Endothelial cell of umbilical vein (primary cell): ENCODE results near the gene FNDC3A. TPM values are rescaled to one million over a fixed set of nuclear protein-coding genes. Genes with fewer than 3 reads are reported as not detected.

Source experiments
- BruUV-seq: library from RNA; stranded (reverse); fragments of 400-500 nt; replicated peaks from 2 replicates; lab custom pipeline; 2021; lab: Mats Ljungman, UMichigan
- CTCF ChIA-PET: fragments of 300-600, 350-600 bp; sonication (Branson Sonifier 250); formaldehyde crosslinking; loops from one replicate; lab custom pipeline; 2021; ENCODE audit warnings: antibody characterized with exemption, inconsistent platforms; lab: Charles Lee
- POLR2A ChIA-PET: fragments of 300-600, 350-600 bp; sonication (Branson Sonifier 250); formaldehyde crosslinking; loops from one replicate; lab custom pipeline; 2021; ENCODE audit warnings: antibody characterized with exemption, inconsistent platforms; lab: Charles Lee
- DNase-seq: peaks from one replicate; pipeline ENCODE4 v3.0.0-alpha.2; 2011; ENCODE audit warnings: low read depth, low spot score
- FAIRE-seq: peaks from 2 replicates; lab custom pipeline; 2011; peaks lifted over from hg19 to GRCh38; lab: Jason Lieb, UNC
- H2AFZ ChIP-seq: 2 replicates; pipeline ENCODE4 v1.6.0; 2012; ENCODE audit warnings: low read depth, low read length, control low read depth, inconsistent platforms
- H3K27ac ChIP-seq: 2 replicates; pipeline ENCODE4 v1.5.1; 2011; ENCODE audit warnings: low read depth, mild to moderate bottlenecking, control low read depth, low read length, moderate library complexity; ENCODE audit not compliant: insufficient read depth
- H3K27me3 ChIP-seq, 2 experiments: 2 replicates each; pipeline versions ENCODE4 v1.6.0 to v1.6.1; 2011; ENCODE audit warnings: low read length in 2 of 2, mixed read lengths in 1 of 2; ENCODE audit not compliant: control insufficient read depth in 2 of 2, insufficient read depth in 2 of 2
- H3K36me3 ChIP-seq, 2 experiments: 2 replicates in 1 of 2; 3 replicates in 1 of 2; pipeline ENCODE4 v1.5.1; 2011; ENCODE audit warnings: low read length in 2 of 2, mild to moderate bottlenecking in 1 of 2, moderate library complexity in 1 of 2; ENCODE audit not compliant: control insufficient read depth in 2 of 2, insufficient read depth in 2 of 2; ENCODE audit errors: extremely low read depth in 1 of 2
- H3K4me1 ChIP-seq: 3 replicates; pipeline ENCODE4 v1.5.1; 2011; ENCODE audit warnings: mild to moderate bottlenecking, low read length; ENCODE audit not compliant: control insufficient read depth, insufficient read depth; ENCODE audit errors: extremely low read depth
- H3K4me2 ChIP-seq: 2 replicates; pipeline ENCODE4 v1.6.1; 2011; ENCODE audit warnings: low read length, control low read depth, mixed read lengths; ENCODE audit not compliant: insufficient read depth
- H3K4me3 ChIP-seq, 3 experiments: fragments of 200-600 bp in 1 of 3; sonication (generic), shearing (Covaris generic) in 1 of 3; replicated peaks in 1 of 3; 2 replicates each; pipeline ENCODE4 v1.5.1; 2011 to 2016; ENCODE audit warnings: control low read depth in 3 of 3, low read length in 3 of 3, mild to moderate bottlenecking in 2 of 3, inconsistent platforms in 1 of 3, low read depth in 1 of 3, moderate library complexity in 1 of 3; ENCODE audit not compliant: insufficient read depth in 1 of 3
- H3K79me2 ChIP-seq: 2 replicates; pipeline ENCODE4 v1.6.0; 2012; ENCODE audit warnings: low read length, inconsistent platforms; ENCODE audit not compliant: control insufficient read depth, insufficient read depth
- H3K9ac ChIP-seq: replicated peaks from 2 replicates; pipeline ENCODE3; 2011; ENCODE audit warnings: low read length, control low read depth; ENCODE audit not compliant: insufficient read depth; ENCODE audit errors: extremely low read depth
- H3K9me1 ChIP-seq: replicated peaks from 3 replicates; pipeline ENCODE4 v1.6.0; 2011; ENCODE audit warnings: mild to moderate bottlenecking, low read length; ENCODE audit not compliant: control insufficient read depth, insufficient read depth; ENCODE audit errors: extremely low read depth
- H3K9me3 ChIP-seq: replicated peaks from 2 replicates; pipeline ENCODE4 v1.5.1; 2012; ENCODE audit warnings: low read length, inconsistent platforms; ENCODE audit not compliant: control insufficient read depth, insufficient read depth
- H4K20me1 ChIP-seq: replicated peaks from 2 replicates; pipeline ENCODE3; 2011; ENCODE audit warnings: mild to moderate bottlenecking, low read length; ENCODE audit not compliant: control insufficient read depth, insufficient read depth; ENCODE audit errors: extremely low read depth
- EZH2 ChIP-seq: IDR thresholded peaks from 2 replicates; pipeline ENCODE4 v1.6.1; 2012; ENCODE audit warnings: borderline replicate concordance, low read depth, mild to moderate bottlenecking, moderate library complexity, low read length, inconsistent platforms; ENCODE audit not compliant: severe bottlenecking
- FOS ChIP-seq: IDR thresholded peaks from 2 replicates; pipeline ENCODE4 v1.6.1; 2011; ENCODE audit warnings: mild to moderate bottlenecking, low read length, moderate library complexity, borderline replicate concordance; ENCODE audit not compliant: insufficient read depth
- GATA2 ChIP-seq: IDR thresholded peaks from 2 replicates; pipeline ENCODE4 v1.7.0; 2011; ENCODE audit warnings: low read depth, mild to moderate bottlenecking, moderate library complexity, mixed read lengths, low read length; ENCODE audit not compliant: insufficient read length, insufficient read depth
- JUN ChIP-seq: IDR thresholded peaks from 2 replicates; pipeline ENCODE4 v1.6.1; 2011; ENCODE audit warnings: borderline replicate concordance, low read depth; ENCODE audit not compliant: insufficient read length, insufficient read depth
- MAX ChIP-seq: IDR thresholded peaks from 2 replicates; pipeline ENCODE4 v1.6.1; 2011; ENCODE audit not compliant: insufficient read depth, insufficient read length
- MYC ChIP-seq: IDR thresholded peaks from one replicate; pipeline ENCODE4 v1.6.1; 2011; ENCODE audit warnings: mild to moderate bottlenecking, low read depth, low read length
- POLR2A ChIP-seq: IDR thresholded peaks from 2 replicates; pipeline ENCODE4 v1.6.1; 2012; ENCODE audit warnings: low read depth, mild to moderate bottlenecking, control low read depth, low read length
- dilution Hi-C: fragments of 300-500 bp; cut with MboI; formaldehyde crosslinking; loops from one replicate; pipeline ENCODE4 v1.15.0; 2019; ENCODE audit warnings: low sequenced_read_pairs; ENCODE audit not compliant: extremely low pct_ligation_motif_present
- intact Hi-C: fragments of 100-400 bp; cut with micrococcal nuclease; formaldehyde crosslinking; loops from one replicate; pipeline ENCODE4 v1.10.0; 2022
- polyA plus RNA-seq, 4 experiments: library from polyadenylated mRNA; depleted of rRNA in 3 of 4; stranded (reverse) in 3 of 4; unstranded in 1 of 4; fragments of >200 nt; gene quantifications; 2 replicates each; pipeline versions ENCODE4 v1.2.1 to v1.2.3, GENCODE V29; 2011 to 2012; ENCODE audit warnings: missing spikeins in 1 of 4
- total RNA-seq: library from RNA; stranded (reverse); gene quantifications from 2 replicates; pipeline ENCODE4 v1.2.3, GENCODE V29; 2021
- TF ChIP-seq, protein P1 (sequence below), 2 donors: IDR thresholded peaks; 1 replicate in 1 of 2; 2 replicates in 1 of 2; pipeline ENCODE4 v1.5.1; 2011; ENCODE audit warnings: low read length in 2 of 2, mild to moderate bottlenecking in 2 of 2, moderate library complexity in 2 of 2, control low read depth in 1 of 2, inconsistent platforms in 1 of 2, low read depth in 1 of 2; ENCODE audit not compliant: insufficient read depth in 1 of 2; ENCODE audit errors: extremely low read depth in 1 of 2

Gene FNDC3A
- total and polyA plus RNA-seq, 2 donors (not counting 3 experiments of a cell fraction or from before 2014, with no cell fraction given) = 26.3 to 50.8 TPM

DNA sequence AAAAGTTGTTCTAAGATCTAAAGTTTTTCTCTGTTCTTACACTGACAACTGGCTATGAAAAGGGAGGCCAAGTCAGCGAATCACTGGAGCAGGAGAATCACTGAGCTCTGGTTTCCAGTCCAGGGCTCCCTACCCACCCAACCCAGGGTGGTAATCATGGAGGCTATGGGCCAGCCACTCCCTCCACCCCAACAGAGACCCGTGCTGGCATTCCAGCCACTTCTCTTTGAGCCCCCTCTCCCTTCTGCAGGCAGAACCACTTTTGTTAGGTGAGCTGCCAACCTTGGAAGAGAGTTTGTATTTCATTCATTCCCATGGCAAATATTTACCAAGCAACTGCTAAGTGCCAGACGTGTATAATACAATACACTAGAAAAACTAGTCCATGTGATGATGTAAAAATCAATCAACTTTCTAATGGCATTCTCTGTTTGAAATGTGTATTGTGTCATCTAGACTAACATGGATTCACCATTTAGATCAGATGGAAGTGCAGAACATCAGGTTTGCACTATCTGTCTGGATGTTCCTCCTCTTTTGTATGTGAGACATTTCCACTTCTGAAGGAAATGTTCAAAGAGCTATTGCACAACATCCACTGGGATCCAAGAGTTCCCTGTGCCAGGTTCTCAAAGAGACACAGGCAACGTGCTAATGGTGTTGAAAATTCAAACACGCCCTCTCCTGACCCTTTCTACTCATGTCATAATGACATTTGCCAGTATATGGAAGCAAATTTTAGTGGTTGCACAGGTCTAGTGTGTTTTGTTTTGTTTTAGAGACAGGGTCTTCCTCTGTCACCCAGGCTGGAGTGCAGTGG, 249.7 kb downstream of the FNDC3A start:
- H3K36me3 ChIP-seq = no peaks in the 10 kb centered on the region
- POLR2A ChIA-PET = no interaction called here
- dilution Hi-C loops (no loop called here), intact Hi-C loops (no loop called here)
- H3K4me3 ChIP-seq = no peak overlapping the region
- H2AFZ ChIP-seq = no peak overlapping the region
- no peaks in the 10 kb centered on the region for H3K9me3 ChIP-seq
- FAIRE-seq (no peak), DNase-seq (no peak)
- H3K4me1 ChIP-seq = peaks cover 2% of the 10 kb centered on the region
- no peaks in the 10 kb centered on the region for H4K20me1 ChIP-seq
- no peak overlapping the region for H3K27ac ChIP-seq
- peaks cover 46 to 59% of the 10 kb centered on the region in 2 experiments for H3K27me3 ChIP-seq
- H3K79me2 ChIP-seq = no peaks in the 10 kb centered on the region
- H3K9ac ChIP-seq = no peak overlapping the region
- TF ChIP-seq, protein P1, sequence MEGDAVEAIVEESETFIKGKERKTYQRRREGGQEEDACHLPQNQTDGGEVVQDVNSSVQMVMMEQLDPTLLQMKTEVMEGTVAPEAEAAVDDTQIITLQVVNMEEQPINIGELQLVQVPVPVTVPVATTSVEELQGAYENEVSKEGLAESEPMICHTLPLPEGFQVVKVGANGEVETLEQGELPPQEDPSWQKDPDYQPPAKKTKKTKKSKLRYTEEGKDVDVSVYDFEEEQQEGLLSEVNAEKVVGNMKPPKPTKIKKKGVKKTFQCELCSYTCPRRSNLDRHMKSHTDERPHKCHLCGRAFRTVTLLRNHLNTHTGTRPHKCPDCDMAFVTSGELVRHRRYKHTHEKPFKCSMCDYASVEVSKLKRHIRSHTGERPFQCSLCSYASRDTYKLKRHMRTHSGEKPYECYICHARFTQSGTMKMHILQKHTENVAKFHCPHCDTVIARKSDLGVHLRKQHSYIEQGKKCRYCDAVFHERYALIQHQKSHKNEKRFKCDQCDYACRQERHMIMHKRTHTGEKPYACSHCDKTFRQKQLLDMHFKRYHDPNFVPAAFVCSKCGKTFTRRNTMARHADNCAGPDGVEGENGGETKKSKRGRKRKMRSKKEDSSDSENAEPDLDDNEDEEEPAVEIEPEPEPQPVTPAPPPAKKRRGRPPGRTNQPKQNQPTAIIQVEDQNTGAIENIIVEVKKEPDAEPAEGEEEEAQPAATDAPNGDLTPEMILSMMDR (IDR thresholded peaks at IDR 0.05; ENCODE audit: extremely low read depth in 1 of 2, insufficient read depth in 1 of 2, low read depth in 1 of 2, low read length in 2 of 2) = no peak
- no peak for TF ChIP-seq FOS
- TF ChIP-seq POLR2A = no peak
- no peak for TF ChIP-seq EZH2
- TF ChIP-seq JUN = no peak
- TF ChIP-seq MAX = no peak
- TF ChIP-seq GATA2 = no peak
- TF ChIP-seq MYC = no peak
- no peak overlapping the region for H3K4me2 ChIP-seq
- no TSS peak for BruUV-seq
- CTCF ChIA-PET = interaction anchor here (1.2 to 1.6 kb wide), 3 partner anchors 9 to 55 kb away, joined by 3 to 5 read pairs (median 4); no protein-coding TSS in a partner anchor
- H3K9me1 ChIP-seq = no peaks in the 10 kb centered on the region
